ENCODE data around the gene EIF4G3. TPM values are rescaled to one million over a fixed set of nuclear protein-coding genes. Genes with fewer than 3 reads are reported as not detected.

The EIF4G3 gene
- total RNA-seq, 4 donors from 2014 or later, result 68.9 to 110 (median 104) TPM

DNA sequence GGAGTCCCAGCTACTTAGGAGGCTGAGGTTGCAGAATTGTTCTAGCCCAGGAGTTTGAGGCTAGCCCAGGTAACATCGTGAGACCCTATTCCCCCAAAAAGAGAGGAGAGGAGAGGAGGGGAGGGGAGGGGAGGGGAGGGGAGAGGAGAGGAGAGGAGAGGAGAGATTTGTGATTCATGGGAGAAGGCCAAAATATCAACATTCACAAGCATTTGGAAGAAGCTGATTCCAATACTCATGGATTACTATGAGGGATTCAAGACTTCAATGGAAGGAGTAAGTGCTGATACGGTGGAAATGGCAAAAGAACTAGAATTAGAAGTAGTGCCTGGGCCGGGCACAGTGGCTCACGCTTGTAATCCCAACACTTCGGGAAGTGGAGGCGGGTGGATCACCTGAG, 187.8 kb downstream of the EIF4G3 start:
- 92 to 94% methylated on average over 6 of the region's 6 CpGs for WGBS, 2 donors
- DNase-seq, result no peak
- Histone ChIP-seq H3K4me3 (replicated peaks in 1 of 3) (no peak overlapping the region), H3K27me3 (no peaks in the 10 kb centered on the region), H3K27ac (no peak overlapping the region), H3K9me3 (no peaks in the 10 kb centered on the region), H3K4me1 (peaks cover 18 to 27% of the 10 kb centered on the region in 2 donors), H3K36me3 (no peaks in the 10 kb centered on the region)
- intact Hi-C loops (cut with DNase I), result loop anchor here (5.0 kb wide), 1 partner anchor 208 kb away; no protein-coding TSS in a partner anchor
- TF ChIP-seq POLR2A (IDR thresholded peaks at IDR 0.05) (no peak), CTCF (IDR thresholded peaks at IDR 0.05) (no peak)

GRCh38 chr1:20987831-20988825, 188.6 kb downstream of the EIF4G3 start:
- intact Hi-C loops (cut with DNase I), result loop anchor here (5.0 kb wide), 1 partner anchor 209 kb away; no protein-coding TSS in a partner anchor
- TF ChIP-seq POLR2A (IDR thresholded peaks at IDR 0.05) (no peak), CTCF (IDR thresholded peaks at IDR 0.05) (no peak)
- Histone ChIP-seq H3K36me3 (no peaks in the 10 kb centered on the region), H3K4me1 (peaks cover 18 to 26% of the 10 kb centered on the region in 2 donors), H3K27me3 (no peaks in the 10 kb centered on the region), H3K27ac (peak overlapping the region in 1 of 3 donors; percentile 10), H3K4me3 (replicated peaks in 1 of 3) (no peak overlapping the region), H3K9me3 (no peaks in the 10 kb centered on the region)
- no peak for DNase-seq

GRCh38 chr1:20983297-20983889, 193.3 kb downstream of the EIF4G3 start:
- H3K27me3 ChIP-seq, result no peaks in the 10 kb centered on the region
- peaks cover 6 to 24% of the 10 kb centered on the region in 2 donors for H3K4me1 ChIP-seq
- no peaks in the 10 kb centered on the region for H3K9me3 ChIP-seq
- H3K27ac ChIP-seq, result no peak overlapping the region
- DNase-seq, result peak in 1 of 2 donors; percentile 9
- H3K4me3 ChIP-seq (replicated peaks in 1 of 3), result no peak overlapping the region
- TF ChIP-seq CTCF (IDR thresholded peaks at IDR 0.05) (peak in 3 of 6 experiments; percentile 23 to 46 (median 37)), POLR2A (IDR thresholded peaks at IDR 0.05) (no peak)
- intact Hi-C loops (cut with DNase I), result no loop called here
- no peaks in the 10 kb centered on the region for H3K36me3 ChIP-seq
- 86 to 91% methylated on average over 3 of the region's 3 CpGs for WGBS, 2 donors

DNA sequence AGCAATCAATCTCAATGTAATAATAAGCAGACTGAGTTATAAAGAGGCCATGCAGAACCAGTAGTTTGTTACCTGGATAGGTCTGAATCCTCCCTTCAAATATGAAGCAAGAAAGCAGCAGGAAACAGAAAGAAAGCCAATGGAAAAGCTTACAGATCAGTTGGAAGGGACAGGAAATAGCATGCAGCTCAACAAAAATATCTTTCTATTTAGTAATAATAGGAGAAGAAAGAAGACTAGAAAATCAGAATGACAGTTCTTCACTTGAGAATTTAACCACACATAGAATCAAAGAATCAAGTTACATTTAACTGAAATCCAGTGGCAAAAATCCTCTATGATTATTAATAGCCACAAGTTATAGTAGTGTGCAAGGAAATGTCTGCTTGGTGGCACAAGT, 194.4 kb downstream of the EIF4G3 start:
- Histone ChIP-seq H3K36me3 (no peaks in the 10 kb centered on the region), H3K27ac (peak overlapping the region in 2 of 3 donors; percentile 3 to 18), H3K27me3 (no peaks in the 10 kb centered on the region), H3K9me3 (no peaks in the 10 kb centered on the region), H3K4me3 (replicated peaks in 1 of 3) (no peak overlapping the region), H3K4me1 (peaks cover 0 to 16% of the 10 kb centered on the region in 2 donors)
- no peak for DNase-seq
- intact Hi-C loops (cut with DNase I), result no loop called here
- TF ChIP-seq POLR2A (IDR thresholded peaks at IDR 0.05), result no peak
- TF ChIP-seq CTCF (IDR thresholded peaks at IDR 0.05), result no peak

- Histone ChIP-seq H3K27ac (peak overlapping the region in 2 of 3 donors; percentile 3 to 18), H3K4me3 (replicated peaks in 1 of 3) (no peak overlapping the region), H3K27me3 (no peaks in the 10 kb centered on the region), H3K4me1 (peaks cover 0 to 16% of the 10 kb centered on the region in 2 donors), H3K36me3 (no peaks in the 10 kb centered on the region), H3K9me3 (no peaks in the 10 kb centered on the region)
- intact Hi-C loops (cut with DNase I), result no loop called here
- DNase-seq, result no peak
- TF ChIP-seq CTCF (IDR thresholded peaks at IDR 0.05) (peak in 4 of 6 experiments; percentile 31 to 59 (median 49)), POLR2A (IDR thresholded peaks at IDR 0.05) (no peak)
These were observed 194.8 kb downstream of the EIF4G3 start for GRCh38 chr1:20981915-20982314.
